HEK293 (cell line): ENCODE results near the gene ITGAX.

Source experiments
- EGR2 ChIP-seq: fragments of 450-650 bp; formaldehyde crosslinking; IDR thresholded peaks from 2 replicates; pipeline ENCODE4 v1.5.1; 2016; ENCODE audit warnings: low read depth, missing biosample characterization, missing genetic modification characterization
- GLI4 ChIP-seq: fragments of 450-650 bp; formaldehyde crosslinking; IDR thresholded peaks from 2 replicates; pipeline ENCODE4 v1.5.1; 2016; ENCODE audit warnings: missing biosample characterization, missing genetic modification characterization
- GLIS1 ChIP-seq: fragments of 450-650 bp; formaldehyde crosslinking; IDR thresholded peaks from 2 replicates; pipeline ENCODE4 v1.5.1; 2016; ENCODE audit warnings: missing biosample characterization, missing genetic modification characterization
- HOXA7 ChIP-seq: sonication (generic); formaldehyde crosslinking; IDR thresholded peaks from 2 replicates; pipeline ENCODE4 v1.8.1; 2022; ENCODE audit warnings: missing genetic modification reagents, borderline replicate concordance
- HOXD13 ChIP-seq: sonication (generic); formaldehyde crosslinking; IDR thresholded peaks from 2 replicates; pipeline ENCODE4 v1.8.0; 2022; ENCODE audit warnings: missing genetic modification reagents, borderline replicate concordance
- TRIM28 ChIP-seq: IDR thresholded peaks from 2 replicates; pipeline ENCODE4 v1.6.1; 2011; ENCODE audit warnings: low read length, control low read depth, borderline replicate concordance
- ZBTB21 ChIP-seq: fragments of 450-650 bp; formaldehyde crosslinking; IDR thresholded peaks from 2 replicates; pipeline ENCODE4 v1.5.1; 2017; ENCODE audit warnings: missing biosample characterization, missing genetic modification characterization
- ZFP41 ChIP-seq: fragments of 450-650 bp; formaldehyde crosslinking; IDR thresholded peaks from 2 replicates; pipeline ENCODE4 v1.5.1; 2016; ENCODE audit warnings: missing biosample characterization, missing genetic modification characterization, borderline replicate concordance
- ZNF121 ChIP-seq: fragments of 450-650 bp; formaldehyde crosslinking; IDR thresholded peaks from 2 replicates; pipeline ENCODE4 v1.5.1; 2016; ENCODE audit warnings: missing biosample characterization, missing genetic modification characterization
- ZNF211 ChIP-seq: fragments of 450-650 bp; formaldehyde crosslinking; IDR thresholded peaks from 2 replicates; pipeline ENCODE4 v1.5.1; 2016; ENCODE audit warnings: low read depth, missing biosample characterization, missing genetic modification characterization
- ZNF221 ChIP-seq: fragments of 450-650 bp; formaldehyde crosslinking; IDR thresholded peaks from 2 replicates; pipeline ENCODE4 v1.5.1; 2017; ENCODE audit warnings: missing biosample characterization, missing genetic modification characterization, borderline replicate concordance
- ZNF302 ChIP-seq: fragments of 450-650 bp; formaldehyde crosslinking; IDR thresholded peaks from 2 replicates; pipeline ENCODE4 v1.5.1; 2016; ENCODE audit warnings: missing biosample characterization, missing genetic modification characterization, low read depth
- ZNF426 ChIP-seq: fragments of 450-650 bp; formaldehyde crosslinking; IDR thresholded peaks from 2 replicates; pipeline ENCODE4 v1.5.1; 2017; ENCODE audit warnings: missing biosample characterization, missing genetic modification characterization, mild to moderate bottlenecking, inconsistent platforms, moderate library complexity
- ZNF514 ChIP-seq: fragments of 450-650 bp; formaldehyde crosslinking; IDR thresholded peaks from 2 replicates; pipeline ENCODE4 v1.5.1; 2016; ENCODE audit warnings: missing biosample characterization, missing genetic modification characterization
- ZNF610 ChIP-seq: fragments of 450-650 bp; formaldehyde crosslinking; IDR thresholded peaks from 2 replicates; pipeline ENCODE4 v1.5.1; 2016; ENCODE audit warnings: missing biosample characterization, missing genetic modification characterization, borderline replicate concordance
- ZNF621 ChIP-seq: fragments of 450-650 bp; formaldehyde crosslinking; IDR thresholded peaks from 2 replicates; pipeline ENCODE4 v1.5.1; 2017; ENCODE audit warnings: missing biosample characterization, missing genetic modification characterization
- ZNF623 ChIP-seq: fragments of 450-650 bp; formaldehyde crosslinking; IDR thresholded peaks from 2 replicates; pipeline ENCODE4 v1.5.1; 2016; ENCODE audit warnings: missing biosample characterization, missing genetic modification characterization
- ZNF747 ChIP-seq: fragments of 450-650 bp; formaldehyde crosslinking; IDR thresholded peaks from 2 replicates; pipeline ENCODE4 v1.5.1; 2016; ENCODE audit warnings: missing biosample characterization, missing genetic modification characterization
- ZNF785 ChIP-seq: fragments of 450-650 bp; formaldehyde crosslinking; IDR thresholded peaks from 2 replicates; pipeline ENCODE4 v1.5.1; 2016; ENCODE audit warnings: missing biosample characterization, missing genetic modification characterization
- TF ChIP-seq, protein P1 (sequence below): sonication (generic); formaldehyde crosslinking; IDR thresholded peaks from 2 replicates; pipeline ENCODE4 v1.8.1; 2022; ENCODE audit warnings: mild to moderate bottlenecking, moderate library complexity, missing genetic modification reagents
- TF ChIP-seq, protein P2 (sequence below): fragments of 450-650 bp; IDR thresholded peaks from 2 replicates; pipeline ENCODE4 v1.5.1; 2018; ENCODE audit warnings: missing biosample characterization, missing genetic modification characterization
- TF ChIP-seq, protein P3 (sequence below): fragments of 450-650 bp; formaldehyde crosslinking; IDR thresholded peaks from 2 replicates; pipeline ENCODE4 v1.5.1; 2016; ENCODE audit warnings: missing biosample characterization, missing genetic modification characterization
- TF ChIP-seq, protein P4 (sequence below): fragments of 450-650 bp; formaldehyde crosslinking; IDR thresholded peaks from 2 replicates; pipeline ENCODE4; 2016; ENCODE audit warnings: missing biosample characterization, missing genetic modification characterization
- TF ChIP-seq, protein P5 (sequence below): fragments of 450-650 bp; formaldehyde crosslinking; IDR thresholded peaks from 2 replicates; pipeline ENCODE4 v1.5.1; 2017; ENCODE audit warnings: missing biosample characterization, missing genetic modification characterization
- TF ChIP-seq, protein P6 (sequence below): fragments of 450-650 bp; formaldehyde crosslinking; IDR thresholded peaks from 2 replicates; pipeline ENCODE4 v1.5.1; 2016; ENCODE audit warnings: missing biosample characterization, missing genetic modification characterization

ITGAX gene

DNA sequence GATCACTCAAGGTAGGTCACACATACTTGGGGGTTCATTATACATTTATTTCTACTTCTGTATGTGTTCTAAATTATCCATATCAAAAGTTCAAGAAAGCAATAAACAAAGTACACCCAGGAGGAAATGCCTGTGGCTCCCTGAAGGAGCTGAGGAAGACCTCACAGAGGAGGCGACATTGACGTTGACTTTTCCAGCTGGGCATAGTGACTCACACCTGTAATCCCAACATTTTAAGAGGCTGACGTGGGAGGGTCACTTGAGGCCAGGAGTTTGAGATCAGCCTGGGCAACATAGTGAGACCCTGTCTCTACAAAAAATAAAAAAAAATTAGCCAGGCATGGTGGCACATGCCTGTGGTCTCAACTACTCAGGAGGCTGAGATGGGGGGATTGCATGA is 54.5 kb downstream of the ITGAX start (continued):
- TF ChIP-seq TRIM28, result no peak
- TF ChIP-seq, protein P1, sequence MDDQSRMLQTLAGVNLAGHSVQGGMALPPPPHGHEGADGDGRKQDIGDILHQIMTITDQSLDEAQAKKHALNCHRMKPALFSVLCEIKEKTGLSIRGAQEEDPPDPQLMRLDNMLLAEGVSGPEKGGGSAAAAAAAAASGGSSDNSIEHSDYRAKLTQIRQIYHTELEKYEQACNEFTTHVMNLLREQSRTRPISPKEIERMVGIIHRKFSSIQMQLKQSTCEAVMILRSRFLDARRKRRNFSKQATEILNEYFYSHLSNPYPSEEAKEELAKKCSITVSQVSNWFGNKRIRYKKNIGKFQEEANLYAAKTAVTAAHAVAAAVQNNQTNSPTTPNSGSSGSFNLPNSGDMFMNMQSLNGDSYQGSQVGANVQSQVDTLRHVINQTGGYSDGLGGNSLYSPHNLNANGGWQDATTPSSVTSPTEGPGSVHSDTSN (CRISPR knock-in tag), result no peak
- TF ChIP-seq, protein P2, sequence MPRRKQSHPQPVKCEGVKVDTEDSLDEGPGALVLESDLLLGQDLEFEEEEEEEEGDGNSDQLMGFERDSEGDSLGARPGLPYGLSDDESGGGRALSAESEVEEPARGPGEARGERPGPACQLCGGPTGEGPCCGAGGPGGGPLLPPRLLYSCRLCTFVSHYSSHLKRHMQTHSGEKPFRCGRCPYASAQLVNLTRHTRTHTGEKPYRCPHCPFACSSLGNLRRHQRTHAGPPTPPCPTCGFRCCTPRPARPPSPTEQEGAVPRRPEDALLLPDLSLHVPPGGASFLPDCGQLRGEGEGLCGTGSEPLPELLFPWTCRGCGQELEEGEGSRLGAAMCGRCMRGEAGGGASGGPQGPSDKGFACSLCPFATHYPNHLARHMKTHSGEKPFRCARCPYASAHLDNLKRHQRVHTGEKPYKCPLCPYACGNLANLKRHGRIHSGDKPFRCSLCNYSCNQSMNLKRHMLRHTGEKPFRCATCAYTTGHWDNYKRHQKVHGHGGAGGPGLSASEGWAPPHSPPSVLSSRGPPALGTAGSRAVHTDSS (tag by site-specific recombination), result no peak
- TF ChIP-seq ZBTB21 (tag by site-specific recombination), result 0 out of 2 replicates have a peak, but pooled peaks have one; percentile 21
- no peak for TF ChIP-seq EGR2 (tag by site-specific recombination)
- no peak for TF ChIP-seq HOXA7 (CRISPR knock-in tag)
- 0 out of 2 replicates have a peak, but pooled peaks have one; percentile 11 for TF ChIP-seq GLIS1 (tag by site-specific recombination)
- TF ChIP-seq, protein P3, sequence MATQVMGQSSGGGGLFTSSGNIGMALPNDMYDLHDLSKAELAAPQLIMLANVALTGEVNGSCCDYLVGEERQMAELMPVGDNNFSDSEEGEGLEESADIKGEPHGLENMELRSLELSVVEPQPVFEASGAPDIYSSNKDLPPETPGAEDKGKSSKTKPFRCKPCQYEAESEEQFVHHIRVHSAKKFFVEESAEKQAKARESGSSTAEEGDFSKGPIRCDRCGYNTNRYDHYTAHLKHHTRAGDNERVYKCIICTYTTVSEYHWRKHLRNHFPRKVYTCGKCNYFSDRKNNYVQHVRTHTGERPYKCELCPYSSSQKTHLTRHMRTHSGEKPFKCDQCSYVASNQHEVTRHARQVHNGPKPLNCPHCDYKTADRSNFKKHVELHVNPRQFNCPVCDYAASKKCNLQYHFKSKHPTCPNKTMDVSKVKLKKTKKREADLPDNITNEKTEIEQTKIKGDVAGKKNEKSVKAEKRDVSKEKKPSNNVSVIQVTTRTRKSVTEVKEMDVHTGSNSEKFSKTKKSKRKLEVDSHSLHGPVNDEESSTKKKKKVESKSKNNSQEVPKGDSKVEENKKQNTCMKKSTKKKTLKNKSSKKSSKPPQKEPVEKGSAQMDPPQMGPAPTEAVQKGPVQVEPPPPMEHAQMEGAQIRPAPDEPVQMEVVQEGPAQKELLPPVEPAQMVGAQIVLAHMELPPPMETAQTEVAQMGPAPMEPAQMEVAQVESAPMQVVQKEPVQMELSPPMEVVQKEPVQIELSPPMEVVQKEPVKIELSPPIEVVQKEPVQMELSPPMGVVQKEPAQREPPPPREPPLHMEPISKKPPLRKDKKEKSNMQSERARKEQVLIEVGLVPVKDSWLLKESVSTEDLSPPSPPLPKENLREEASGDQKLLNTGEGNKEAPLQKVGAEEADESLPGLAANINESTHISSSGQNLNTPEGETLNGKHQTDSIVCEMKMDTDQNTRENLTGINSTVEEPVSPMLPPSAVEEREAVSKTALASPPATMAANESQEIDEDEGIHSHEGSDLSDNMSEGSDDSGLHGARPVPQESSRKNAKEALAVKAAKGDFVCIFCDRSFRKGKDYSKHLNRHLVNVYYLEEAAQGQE (tag by site-specific recombination), result no peak
- no peak for TF ChIP-seq ZNF211 (tag by site-specific recombination)
- TF ChIP-seq, protein P4, sequence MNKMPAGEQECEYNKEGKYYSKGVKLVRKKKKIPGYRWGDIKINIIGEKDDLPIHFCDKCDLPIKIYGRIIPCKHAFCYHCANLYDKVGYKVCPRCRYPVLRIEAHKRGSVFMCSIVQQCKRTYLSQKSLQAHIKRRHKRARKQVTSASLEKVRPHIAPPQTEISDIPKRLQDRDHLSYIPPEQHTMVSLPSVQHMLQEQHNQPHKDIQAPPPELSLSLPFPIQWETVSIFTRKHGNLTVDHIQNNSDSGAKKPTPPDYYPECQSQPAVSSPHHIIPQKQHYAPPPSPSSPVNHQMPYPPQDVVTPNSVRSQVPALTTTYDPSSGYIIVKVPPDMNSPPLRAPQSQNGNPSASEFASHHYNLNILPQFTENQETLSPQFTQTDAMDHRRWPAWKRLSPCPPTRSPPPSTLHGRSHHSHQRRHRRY, result no peak
- no peak for TF ChIP-seq ZNF747 (tag by site-specific recombination)
- no peak for TF ChIP-seq ZNF623 (tag by site-specific recombination)
- no peak for TF ChIP-seq ZNF514 (tag by site-specific recombination)
- TF ChIP-seq GLI4 (tag by site-specific recombination), result no peak
- TF ChIP-seq, protein P5, sequence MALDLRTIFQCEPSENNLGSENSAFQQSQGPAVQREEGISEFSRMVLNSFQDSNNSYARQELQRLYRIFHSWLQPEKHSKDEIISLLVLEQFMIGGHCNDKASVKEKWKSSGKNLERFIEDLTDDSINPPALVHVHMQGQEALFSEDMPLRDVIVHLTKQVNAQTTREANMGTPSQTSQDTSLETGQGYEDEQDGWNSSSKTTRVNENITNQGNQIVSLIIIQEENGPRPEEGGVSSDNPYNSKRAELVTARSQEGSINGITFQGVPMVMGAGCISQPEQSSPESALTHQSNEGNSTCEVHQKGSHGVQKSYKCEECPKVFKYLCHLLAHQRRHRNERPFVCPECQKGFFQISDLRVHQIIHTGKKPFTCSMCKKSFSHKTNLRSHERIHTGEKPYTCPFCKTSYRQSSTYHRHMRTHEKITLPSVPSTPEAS, result no peak
- no peak for TF ChIP-seq ZNF426
- peak; percentile 33; the same call in 1 of the 2 replicates for TF ChIP-seq ZNF121 (tag by site-specific recombination)
- TF ChIP-seq, protein P6, sequence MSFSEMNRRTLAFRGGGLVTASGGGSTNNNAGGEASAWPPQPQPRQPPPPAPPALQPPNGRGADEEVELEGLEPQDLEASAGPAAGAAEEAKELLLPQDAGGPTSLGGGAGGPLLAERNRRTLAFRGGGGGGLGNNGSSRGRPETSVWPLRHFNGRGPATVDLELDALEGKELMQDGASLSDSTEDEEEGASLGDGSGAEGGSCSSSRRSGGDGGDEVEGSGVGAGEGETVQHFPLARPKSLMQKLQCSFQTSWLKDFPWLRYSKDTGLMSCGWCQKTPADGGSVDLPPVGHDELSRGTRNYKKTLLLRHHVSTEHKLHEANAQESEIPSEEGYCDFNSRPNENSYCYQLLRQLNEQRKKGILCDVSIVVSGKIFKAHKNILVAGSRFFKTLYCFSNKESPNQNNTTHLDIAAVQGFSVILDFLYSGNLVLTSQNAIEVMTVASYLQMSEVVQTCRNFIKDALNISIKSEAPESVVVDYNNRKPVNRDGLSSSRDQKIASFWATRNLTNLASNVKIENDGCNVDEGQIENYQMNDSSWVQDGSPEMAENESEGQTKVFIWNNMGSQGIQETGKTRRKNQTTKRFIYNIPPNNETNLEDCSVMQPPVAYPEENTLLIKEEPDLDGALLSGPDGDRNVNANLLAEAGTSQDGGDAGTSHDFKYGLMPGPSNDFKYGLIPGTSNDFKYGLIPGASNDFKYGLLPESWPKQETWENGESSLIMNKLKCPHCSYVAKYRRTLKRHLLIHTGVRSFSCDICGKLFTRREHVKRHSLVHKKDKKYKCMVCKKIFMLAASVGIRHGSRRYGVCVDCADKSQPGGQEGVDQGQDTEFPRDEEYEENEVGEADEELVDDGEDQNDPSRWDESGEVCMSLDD, result no peak
- no peak for TF ChIP-seq ZNF302
- TF ChIP-seq HOXD13, result no peak
- no peak for TF ChIP-seq ZNF610 (tag by site-specific recombination)
- no peak for TF ChIP-seq ZNF621 (tag by site-specific recombination)
- TF ChIP-seq ZNF221, result no peak
- TF ChIP-seq ZFP41 (tag by site-specific recombination), result no peak
- TF ChIP-seq ZNF785 (tag by site-specific recombination), result no peak
